Measurements from ENCODE around the gene ZNF263. TPM values are rescaled to one million over a fixed set of nuclear protein-coding genes. Genes with fewer than 3 reads are reported as not detected.

Gene ZNF263
- total and polyA plus RNA-seq, 9 of the 15 experiments (the other 6 are each of a cell fraction or from before 2014, with no cell fraction given) = 4.6 to 48.3 (median 31.8) TPM

GRCh38 chr16:3264137-3265036 is 18.9 kb upstream of the ZNF263 start (continued):
- TF ChIP-seq ZBTB26 (CRISPR knock-in tag; IDR thresholded peaks at IDR 0.05) = no peak
- TF ChIP-seq RERE (CRISPR knock-in tag; IDR thresholded peaks at IDR 0.05; ENCODE audit: borderline replicate concordance) = peak; percentile 58; the same call in 1 of the 2 replicates
- peak; percentile 77 for TF ChIP-seq SAP30 (IDR thresholded peaks at IDR 0.05; ENCODE audit: borderline replicate concordance, insufficient read depth, low read depth, low read length, poor library complexity, severe bottlenecking)
- no peak for TF ChIP-seq ZNF354B (CRISPR knock-in tag; IDR thresholded peaks at IDR 0.05)
- no peak for TF ChIP-seq SNAPC5 (CRISPR knock-in tag; IDR thresholded peaks at IDR 0.05)
- no peak for TF ChIP-seq ZC3H4 (CRISPR knock-in tag; IDR thresholded peaks at IDR 0.05; ENCODE audit: borderline replicate concordance)
- TF ChIP-seq RBM34 (IDR thresholded peaks at IDR 0.05; ENCODE audit: borderline replicate concordance, insufficient read depth, low read length) = no peak; the same call in 1 of the 2 replicates
- no peak for TF ChIP-seq RFX7 (CRISPR knock-in tag; IDR thresholded peaks at IDR 0.05)
- no peak for TF ChIP-seq NFRKB (IDR thresholded peaks at IDR 0.05; ENCODE audit: low read depth)
- peak; percentile 99 for TF ChIP-seq PKNOX1 (IDR thresholded peaks at IDR 0.05)
- no peak for TF ChIP-seq ZBED1 (IDR thresholded peaks at IDR 0.05)
- no peak for TF ChIP-seq PHTF2 (CRISPR knock-in tag; IDR thresholded peaks at IDR 0.05)
- no peak; a peak in 1 of 4 replicates for TF ChIP-seq KDM4B (IDR thresholded peaks at IDR 0.05; ENCODE audit: borderline replicate concordance in 2 of 2, low read depth in 1 of 2)
- TF ChIP-seq ZBTB5 (IDR thresholded peaks at IDR 0.05) = no peak
- TF ChIP-seq DLX4 (CRISPR knock-in tag; IDR thresholded peaks at IDR 0.05) = no peak
- no peak for TF ChIP-seq PHB2 (IDR thresholded peaks at IDR 0.05; ENCODE audit: low read depth)
